Endothelial cell of umbilical vein (primary cell): ENCODE measurements around the gene YWHAH. TPM values are rescaled to one million over a fixed set of nuclear protein-coding genes. Genes with fewer than 3 reads are reported as not detected.

Experiments
- BruUV-seq: library from RNA; stranded (reverse); fragments of 400-500 nt; replicated peaks from 2 replicates; lab custom pipeline; 2021; lab: Mats Ljungman, UMichigan
- CTCF ChIA-PET: fragments of 300-600, 350-600 bp; sonication (Branson Sonifier 250); formaldehyde crosslinking; loops from one replicate; lab custom pipeline; 2021; ENCODE audit warnings: antibody characterized with exemption, inconsistent platforms; lab: Charles Lee
- POLR2A ChIA-PET: fragments of 300-600, 350-600 bp; sonication (Branson Sonifier 250); formaldehyde crosslinking; loops from one replicate; lab custom pipeline; 2021; ENCODE audit warnings: antibody characterized with exemption, inconsistent platforms; lab: Charles Lee
- DNase-seq: peaks from one replicate; pipeline ENCODE4 v3.0.0-alpha.2; 2011; ENCODE audit warnings: low read depth, low spot score
- FAIRE-seq: peaks from 2 replicates; lab custom pipeline; 2011; peaks lifted over from hg19 to GRCh38; lab: Jason Lieb, UNC
- H2AFZ ChIP-seq: 2 replicates; pipeline ENCODE4 v1.6.0; 2012; ENCODE audit warnings: low read depth, low read length, control low read depth, inconsistent platforms
- H3K27ac ChIP-seq: 2 replicates; pipeline ENCODE4 v1.5.1; 2011; ENCODE audit warnings: low read depth, mild to moderate bottlenecking, control low read depth, low read length, moderate library complexity; ENCODE audit not compliant: insufficient read depth
- H3K27me3 ChIP-seq, 2 experiments: 2 replicates each; pipeline versions ENCODE4 v1.6.0 to v1.6.1; 2011; ENCODE audit warnings: low read length in 2 of 2, mixed read lengths in 1 of 2; ENCODE audit not compliant: control insufficient read depth in 2 of 2, insufficient read depth in 2 of 2
- H3K36me3 ChIP-seq, 2 experiments: 2 replicates in 1 of 2; 3 replicates in 1 of 2; pipeline ENCODE4 v1.5.1; 2011; ENCODE audit warnings: low read length in 2 of 2, mild to moderate bottlenecking in 1 of 2, moderate library complexity in 1 of 2; ENCODE audit not compliant: control insufficient read depth in 2 of 2, insufficient read depth in 2 of 2; ENCODE audit errors: extremely low read depth in 1 of 2
- H3K4me1 ChIP-seq: 3 replicates; pipeline ENCODE4 v1.5.1; 2011; ENCODE audit warnings: mild to moderate bottlenecking, low read length; ENCODE audit not compliant: control insufficient read depth, insufficient read depth; ENCODE audit errors: extremely low read depth
- H3K4me2 ChIP-seq: 2 replicates; pipeline ENCODE4 v1.6.1; 2011; ENCODE audit warnings: low read length, control low read depth, mixed read lengths; ENCODE audit not compliant: insufficient read depth
- H3K4me3 ChIP-seq, 3 experiments: fragments of 200-600 bp in 1 of 3; sonication (generic), shearing (Covaris generic) in 1 of 3; replicated peaks in 1 of 3; 2 replicates each; pipeline ENCODE4 v1.5.1; 2011 to 2016; ENCODE audit warnings: control low read depth in 3 of 3, low read length in 3 of 3, mild to moderate bottlenecking in 2 of 3, inconsistent platforms in 1 of 3, low read depth in 1 of 3, moderate library complexity in 1 of 3; ENCODE audit not compliant: insufficient read depth in 1 of 3
- H3K79me2 ChIP-seq: 2 replicates; pipeline ENCODE4 v1.6.0; 2012; ENCODE audit warnings: low read length, inconsistent platforms; ENCODE audit not compliant: control insufficient read depth, insufficient read depth
- H3K9ac ChIP-seq: replicated peaks from 2 replicates; pipeline ENCODE3; 2011; ENCODE audit warnings: low read length, control low read depth; ENCODE audit not compliant: insufficient read depth; ENCODE audit errors: extremely low read depth
- H3K9me1 ChIP-seq: replicated peaks from 3 replicates; pipeline ENCODE4 v1.6.0; 2011; ENCODE audit warnings: mild to moderate bottlenecking, low read length; ENCODE audit not compliant: control insufficient read depth, insufficient read depth; ENCODE audit errors: extremely low read depth
- H3K9me3 ChIP-seq: replicated peaks from 2 replicates; pipeline ENCODE4 v1.5.1; 2012; ENCODE audit warnings: low read length, inconsistent platforms; ENCODE audit not compliant: control insufficient read depth, insufficient read depth
- H4K20me1 ChIP-seq: replicated peaks from 2 replicates; pipeline ENCODE3; 2011; ENCODE audit warnings: mild to moderate bottlenecking, low read length; ENCODE audit not compliant: control insufficient read depth, insufficient read depth; ENCODE audit errors: extremely low read depth
- EZH2 ChIP-seq: IDR thresholded peaks from 2 replicates; pipeline ENCODE4 v1.6.1; 2012; ENCODE audit warnings: borderline replicate concordance, low read depth, mild to moderate bottlenecking, moderate library complexity, low read length, inconsistent platforms; ENCODE audit not compliant: severe bottlenecking
- FOS ChIP-seq: IDR thresholded peaks from 2 replicates; pipeline ENCODE4 v1.6.1; 2011; ENCODE audit warnings: mild to moderate bottlenecking, low read length, moderate library complexity, borderline replicate concordance; ENCODE audit not compliant: insufficient read depth
- GATA2 ChIP-seq: IDR thresholded peaks from 2 replicates; pipeline ENCODE4 v1.7.0; 2011; ENCODE audit warnings: low read depth, mild to moderate bottlenecking, moderate library complexity, mixed read lengths, low read length; ENCODE audit not compliant: insufficient read length, insufficient read depth
- JUN ChIP-seq: IDR thresholded peaks from 2 replicates; pipeline ENCODE4 v1.6.1; 2011; ENCODE audit warnings: borderline replicate concordance, low read depth; ENCODE audit not compliant: insufficient read length, insufficient read depth
- MAX ChIP-seq: IDR thresholded peaks from 2 replicates; pipeline ENCODE4 v1.6.1; 2011; ENCODE audit not compliant: insufficient read depth, insufficient read length
- MYC ChIP-seq: IDR thresholded peaks from one replicate; pipeline ENCODE4 v1.6.1; 2011; ENCODE audit warnings: mild to moderate bottlenecking, low read depth, low read length
- POLR2A ChIP-seq: IDR thresholded peaks from 2 replicates; pipeline ENCODE4 v1.6.1; 2012; ENCODE audit warnings: low read depth, mild to moderate bottlenecking, control low read depth, low read length
- POLR2AphosphoS5 ChIP-seq: IDR thresholded peaks from 2 replicates; pipeline ENCODE4 v1.6.1; 2012; ENCODE audit warnings: low read depth, mild to moderate bottlenecking, control low read depth, low read length, moderate library complexity; ENCODE audit not compliant: insufficient read depth
- dilution Hi-C: fragments of 300-500 bp; cut with MboI; formaldehyde crosslinking; loops from one replicate; pipeline ENCODE4 v1.15.0; 2019; ENCODE audit warnings: low sequenced_read_pairs; ENCODE audit not compliant: extremely low pct_ligation_motif_present
- intact Hi-C: fragments of 100-400 bp; cut with micrococcal nuclease; formaldehyde crosslinking; loops from one replicate; pipeline ENCODE4 v1.10.0; 2022
- polyA plus RNA-seq, 4 experiments: library from polyadenylated mRNA; depleted of rRNA in 3 of 4; stranded (reverse) in 3 of 4; unstranded in 1 of 4; fragments of >200 nt; gene quantifications; 2 replicates each; pipeline versions ENCODE4 v1.2.1 to v1.2.3, GENCODE V29; 2011 to 2012; ENCODE audit warnings: missing spikeins in 1 of 4
- total RNA-seq: library from RNA; stranded (reverse); gene quantifications from 2 replicates; pipeline ENCODE4 v1.2.3, GENCODE V29; 2021
- TF ChIP-seq, protein P1 (sequence below), 2 donors: IDR thresholded peaks; 1 replicate in 1 of 2; 2 replicates in 1 of 2; pipeline ENCODE4 v1.5.1; 2011; ENCODE audit warnings: low read length in 2 of 2, mild to moderate bottlenecking in 2 of 2, moderate library complexity in 2 of 2, control low read depth in 1 of 2, inconsistent platforms in 1 of 2, low read depth in 1 of 2; ENCODE audit not compliant: insufficient read depth in 1 of 2; ENCODE audit errors: extremely low read depth in 1 of 2

YWHAH gene
- total and polyA plus RNA-seq, 2 donors (not counting 3 experiments of a cell fraction or from before 2014, with no cell fraction given), result 73.6 to 170 TPM

DNA sequence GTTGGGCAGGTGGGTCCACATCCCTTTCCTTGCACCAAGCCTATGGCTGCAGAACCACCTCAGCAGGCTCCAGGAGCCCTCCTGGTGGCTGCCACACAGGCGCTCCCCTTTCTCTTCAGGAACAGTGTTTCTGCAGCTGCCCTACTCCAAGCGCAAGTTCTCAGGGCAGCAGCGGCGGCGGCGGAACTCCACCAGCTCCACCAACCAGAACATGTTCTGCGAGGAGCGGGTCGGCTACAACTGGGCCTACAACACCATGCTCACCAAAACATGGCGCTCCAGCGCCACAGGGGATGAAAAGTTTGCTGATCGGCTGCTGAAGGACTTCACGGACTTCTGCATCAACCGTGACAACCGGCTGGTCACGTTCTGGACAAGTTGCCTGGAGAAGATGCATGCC is 38.2 kb upstream of the YWHAH start:
- Histone ChIP-seq H3K9me3 (no peaks in the 10 kb centered on the region), H2AFZ (no peak overlapping the region), H3K36me3 (peaks cover 0 to 8% of the 10 kb centered on the region in 2 experiments), H3K4me2 (no peak overlapping the region), H3K27ac (no peak overlapping the region), H3K27me3 (no peaks in the 10 kb centered on the region), H3K4me3 (no peak overlapping the region), H3K9ac (no peak overlapping the region), H3K4me1 (peaks cover 11% of the 10 kb centered on the region), H3K9me1 (no peaks in the 10 kb centered on the region), H3K79me2 (no peaks in the 10 kb centered on the region), H4K20me1 (no peaks in the 10 kb centered on the region)
- TF ChIP-seq GATA2, result no peak
- no peak for TF ChIP-seq FOS
- no peak for TF ChIP-seq POLR2A
- no peak for TF ChIP-seq JUN
- no peak for TF ChIP-seq POLR2AphosphoS5
- TF ChIP-seq, protein P1, sequence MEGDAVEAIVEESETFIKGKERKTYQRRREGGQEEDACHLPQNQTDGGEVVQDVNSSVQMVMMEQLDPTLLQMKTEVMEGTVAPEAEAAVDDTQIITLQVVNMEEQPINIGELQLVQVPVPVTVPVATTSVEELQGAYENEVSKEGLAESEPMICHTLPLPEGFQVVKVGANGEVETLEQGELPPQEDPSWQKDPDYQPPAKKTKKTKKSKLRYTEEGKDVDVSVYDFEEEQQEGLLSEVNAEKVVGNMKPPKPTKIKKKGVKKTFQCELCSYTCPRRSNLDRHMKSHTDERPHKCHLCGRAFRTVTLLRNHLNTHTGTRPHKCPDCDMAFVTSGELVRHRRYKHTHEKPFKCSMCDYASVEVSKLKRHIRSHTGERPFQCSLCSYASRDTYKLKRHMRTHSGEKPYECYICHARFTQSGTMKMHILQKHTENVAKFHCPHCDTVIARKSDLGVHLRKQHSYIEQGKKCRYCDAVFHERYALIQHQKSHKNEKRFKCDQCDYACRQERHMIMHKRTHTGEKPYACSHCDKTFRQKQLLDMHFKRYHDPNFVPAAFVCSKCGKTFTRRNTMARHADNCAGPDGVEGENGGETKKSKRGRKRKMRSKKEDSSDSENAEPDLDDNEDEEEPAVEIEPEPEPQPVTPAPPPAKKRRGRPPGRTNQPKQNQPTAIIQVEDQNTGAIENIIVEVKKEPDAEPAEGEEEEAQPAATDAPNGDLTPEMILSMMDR (IDR thresholded peaks at IDR 0.05; ENCODE audit: extremely low read depth in 1 of 2, insufficient read depth in 1 of 2, low read depth in 1 of 2, low read length in 2 of 2), result no peak
- TF ChIP-seq MAX, result no peak
- no peak for TF ChIP-seq MYC
- no peak for TF ChIP-seq EZH2
- ChIA-PET POLR2A (no interaction called here), CTCF (no interaction called here)
- dilution Hi-C loops (no loop called here), intact Hi-C loops (no loop called here)
- FAIRE-seq (no peak), DNase-seq (no peak)
- BruUV-seq, result no TSS peak
